ENCODE results near the gene DAPK1.

Gene DAPK1

DNA sequence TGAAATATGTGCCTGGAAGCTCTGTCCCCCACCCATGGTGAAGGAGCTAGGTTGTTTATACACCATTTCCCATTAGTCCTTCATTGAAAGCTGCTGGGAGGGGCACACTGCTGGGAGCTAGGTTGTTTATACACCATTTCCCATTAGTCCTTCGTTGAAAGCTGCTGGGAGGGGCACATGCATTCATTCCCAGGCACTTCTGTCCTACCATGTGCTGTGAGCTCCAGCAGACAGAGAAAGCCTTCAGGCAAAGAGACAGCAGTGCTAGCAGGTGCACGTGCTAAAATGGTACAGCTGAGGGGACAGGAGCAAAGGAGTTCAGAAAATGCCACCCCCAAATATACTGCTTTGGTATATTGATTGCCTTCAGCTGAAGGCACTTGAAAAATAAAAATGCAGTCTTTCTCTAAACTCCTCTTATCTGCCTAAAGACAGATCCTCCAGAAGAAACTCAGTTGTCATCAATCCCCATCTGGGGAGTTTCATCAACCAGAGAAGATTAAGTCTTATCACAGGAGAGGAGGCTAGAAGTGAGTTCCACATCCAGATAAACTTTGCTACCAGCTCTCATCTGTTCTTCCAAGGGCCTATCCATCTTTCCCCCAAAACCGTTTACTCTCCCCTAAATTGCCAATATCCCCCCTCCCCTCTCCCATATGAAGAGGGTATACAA lies 27.7 kb upstream of the DAPK1 start:
- WGBS (ENCODE audit: extremely low coverage, insufficient coverage, insufficient read length) = no CpG with 5 or more reads among the region's 3 CpGs
- no peak for DNase-seq
- Histone ChIP-seq H2AK5ac (ENCODE audit: low read length) (no peak overlapping the region), H3K14ac (ENCODE audit: low read length) (no peak overlapping the region), H3K18ac (ENCODE audit: low read length) (no peak overlapping the region), H2BK12ac (ENCODE audit: low read length) (no peak overlapping the region), H3K23ac (ENCODE audit: low read length) (no peak overlapping the region), H3K4me3 (ENCODE audit: low read depth, low read length) (no peak overlapping the region), H3K27ac (ENCODE audit: low read depth, low read length) (no peak overlapping the region), H2BK120ac (ENCODE audit: insufficient read depth, low read length, poor library complexity) (no peak overlapping the region), H3K36me3 (ENCODE audit: control insufficient read depth in 1 of 2, insufficient read depth in 2 of 2, low read length in 2 of 2) (no peaks in the 10 kb centered on the region), H4K91ac (ENCODE audit: low read depth, low read length) (no peak overlapping the region), H3K27me3 (ENCODE audit: insufficient read depth, low read length) (no peaks in the 10 kb centered on the region), H3K9me3 (ENCODE audit: insufficient read depth, low read depth, low read length) (no peaks in the 10 kb centered on the region), H3K4me2 (ENCODE audit: low read length) (no peak overlapping the region), H3K79me1 (ENCODE audit: low read length) (no peaks in the 10 kb centered on the region), H4K8ac (ENCODE audit: low read depth, low read length) (no peak overlapping the region), H3K4ac (ENCODE audit: low read depth, low read length) (no peak overlapping the region), H4K12ac (ENCODE audit: low read depth, low read length) (no peak overlapping the region), H3K4me1 (ENCODE audit: control insufficient read depth in 1 of 2, insufficient read depth in 2 of 2, low read length in 2 of 2) (peaks cover 3 to 4% of the 10 kb centered on the region in 2 experiments), H3K79me2 (ENCODE audit: control insufficient read depth, insufficient read depth, low read length, poor library complexity) (no peaks in the 10 kb centered on the region), H2BK5ac (ENCODE audit: low read depth, low read length, poor library complexity) (no peak overlapping the region), H3K9ac (ENCODE audit: low read length) (no peak overlapping the region), H2AFZ (ENCODE audit: insufficient read depth, low read length, poor library complexity) (no peak overlapping the region)

GRCh38 chr9:87471746-87472145 lies 25.9 kb upstream of the DAPK1 start:
- Histone ChIP-seq H3K14ac (ENCODE audit: low read length) (no peak overlapping the region), H3K27ac (ENCODE audit: low read depth, low read length) (no peak overlapping the region), H3K18ac (ENCODE audit: low read length) (no peak overlapping the region), H2BK120ac (ENCODE audit: insufficient read depth, low read length, poor library complexity) (no peak overlapping the region), H3K79me1 (ENCODE audit: low read length) (no peaks in the 10 kb centered on the region), H2BK12ac (ENCODE audit: low read length) (no peak overlapping the region), H3K4me2 (ENCODE audit: low read length) (no peak overlapping the region), H2BK5ac (ENCODE audit: low read depth, low read length, poor library complexity) (no peak overlapping the region), H4K8ac (ENCODE audit: low read depth, low read length) (no peak overlapping the region), H2AFZ (ENCODE audit: insufficient read depth, low read length, poor library complexity) (no peak overlapping the region), H2AK5ac (ENCODE audit: low read length) (no peak overlapping the region), H3K36me3 (ENCODE audit: control insufficient read depth in 1 of 2, insufficient read depth in 2 of 2, low read length in 2 of 2) (no peaks in the 10 kb centered on the region), H3K9me3 (ENCODE audit: insufficient read depth, low read depth, low read length) (no peaks in the 10 kb centered on the region), H4K91ac (ENCODE audit: low read depth, low read length) (no peak overlapping the region), H3K79me2 (ENCODE audit: control insufficient read depth, insufficient read depth, low read length, poor library complexity) (no peaks in the 10 kb centered on the region), H3K4ac (ENCODE audit: low read depth, low read length) (no peak overlapping the region), H3K23ac (ENCODE audit: low read length) (no peak overlapping the region), H3K27me3 (ENCODE audit: insufficient read depth, low read length) (no peaks in the 10 kb centered on the region), H4K12ac (ENCODE audit: low read depth, low read length) (no peak overlapping the region), H3K9ac (ENCODE audit: low read length) (no peak overlapping the region), H3K4me1 (ENCODE audit: control insufficient read depth in 1 of 2, insufficient read depth in 2 of 2, low read length in 2 of 2) (peaks cover 0 to 2% of the 10 kb centered on the region in 2 experiments), H3K4me3 (ENCODE audit: low read depth, low read length) (no peak overlapping the region)
- no peak for DNase-seq
- WGBS (ENCODE audit: extremely low coverage, insufficient coverage, insufficient read length) = no CpG with 5 or more reads among the region's 2 CpGs

- H3K14ac ChIP-seq (ENCODE audit: low read length) = no peak overlapping the region
- no peak overlapping the region for H3K27ac ChIP-seq (ENCODE audit: low read depth, low read length)
- no peak overlapping the region for H3K23ac ChIP-seq (ENCODE audit: low read length)
- no peak overlapping the region for H4K8ac ChIP-seq (ENCODE audit: low read depth, low read length)
- H4K12ac ChIP-seq (ENCODE audit: low read depth, low read length) = no peak overlapping the region
- H3K79me2 ChIP-seq (ENCODE audit: control insufficient read depth, insufficient read depth, low read length, poor library complexity) = no peaks in the 10 kb centered on the region
- H3K36me3 ChIP-seq (ENCODE audit: control insufficient read depth in 1 of 2, insufficient read depth in 2 of 2, low read length in 2 of 2) = no peaks in the 10 kb centered on the region
- no peak overlapping the region for H3K18ac ChIP-seq (ENCODE audit: low read length)
- H3K27me3 ChIP-seq (ENCODE audit: insufficient read depth, low read length) = no peaks in the 10 kb centered on the region
- H2AFZ ChIP-seq (ENCODE audit: insufficient read depth, low read length, poor library complexity) = no peak overlapping the region
- H3K9me3 ChIP-seq (ENCODE audit: insufficient read depth, low read depth, low read length) = no peaks in the 10 kb centered on the region
- no peak for DNase-seq
- no peaks in the 10 kb centered on the region for H3K4me1 ChIP-seq (ENCODE audit: control insufficient read depth in 1 of 2, insufficient read depth in 2 of 2, low read length in 2 of 2)
- WGBS (ENCODE audit: extremely low coverage, insufficient coverage, insufficient read length) = no CpG with 5 or more reads among the region's 2 CpGs
- no peak overlapping the region for H3K4ac ChIP-seq (ENCODE audit: low read depth, low read length)
- no peak overlapping the region for H3K9ac ChIP-seq (ENCODE audit: low read length)
- H2BK12ac ChIP-seq (ENCODE audit: low read length) = no peak overlapping the region
- no peak overlapping the region for H2BK5ac ChIP-seq (ENCODE audit: low read depth, low read length, poor library complexity)
- H2BK120ac ChIP-seq (ENCODE audit: insufficient read depth, low read length, poor library complexity) = no peak overlapping the region
- no peak overlapping the region for H3K4me2 ChIP-seq (ENCODE audit: low read length)
- no peak overlapping the region for H2AK5ac ChIP-seq (ENCODE audit: low read length)
- no peaks in the 10 kb centered on the region for H3K79me1 ChIP-seq (ENCODE audit: low read length)
- H4K91ac ChIP-seq (ENCODE audit: low read depth, low read length) = no peak overlapping the region
- H3K4me3 ChIP-seq (ENCODE audit: low read depth, low read length) = no peak overlapping the region
These were observed 22.2 kb upstream of the DAPK1 start for GRCh38 chr9:87475463-87475862.

- no peak overlapping the region for H2BK5ac ChIP-seq (ENCODE audit: low read depth, low read length, poor library complexity)
- H3K4me2 ChIP-seq (ENCODE audit: low read length) = no peak overlapping the region
- H3K9ac ChIP-seq (ENCODE audit: low read length) = no peak overlapping the region
- H3K18ac ChIP-seq (ENCODE audit: low read length) = no peak overlapping the region
- no peak overlapping the region for H4K12ac ChIP-seq (ENCODE audit: low read depth, low read length)
- H3K36me3 ChIP-seq (ENCODE audit: control insufficient read depth in 1 of 2, insufficient read depth in 2 of 2, low read length in 2 of 2) = no peaks in the 10 kb centered on the region
- no peak overlapping the region for H2BK120ac ChIP-seq (ENCODE audit: insufficient read depth, low read length, poor library complexity)
- no peak overlapping the region for H2AK5ac ChIP-seq (ENCODE audit: low read length)
- no peaks in the 10 kb centered on the region for H3K79me1 ChIP-seq (ENCODE audit: low read length)
- DNase-seq = no peak
- H3K27me3 ChIP-seq (ENCODE audit: insufficient read depth, low read length) = no peaks in the 10 kb centered on the region
- H2AFZ ChIP-seq (ENCODE audit: insufficient read depth, low read length, poor library complexity) = no peak overlapping the region
- no peak overlapping the region for H3K4me3 ChIP-seq (ENCODE audit: low read depth, low read length)
- no peak overlapping the region for H2BK12ac ChIP-seq (ENCODE audit: low read length)
- H4K91ac ChIP-seq (ENCODE audit: low read depth, low read length) = no peak overlapping the region
- H3K4me1 ChIP-seq (ENCODE audit: control insufficient read depth in 1 of 2, insufficient read depth in 2 of 2, low read length in 2 of 2) = no peaks in the 10 kb centered on the region
- H3K79me2 ChIP-seq (ENCODE audit: control insufficient read depth, insufficient read depth, low read length, poor library complexity) = no peaks in the 10 kb centered on the region
- no peak overlapping the region for H3K4ac ChIP-seq (ENCODE audit: low read depth, low read length)
- H4K8ac ChIP-seq (ENCODE audit: low read depth, low read length) = no peak overlapping the region
- no peak overlapping the region for H3K14ac ChIP-seq (ENCODE audit: low read length)
- H3K27ac ChIP-seq (ENCODE audit: low read depth, low read length) = no peak overlapping the region
- WGBS (ENCODE audit: extremely low coverage, insufficient coverage, insufficient read length) = no CpG with 5 or more reads among the region's 7 CpGs
- no peak overlapping the region for H3K23ac ChIP-seq (ENCODE audit: low read length)
- H3K9me3 ChIP-seq (ENCODE audit: insufficient read depth, low read depth, low read length) = no peaks in the 10 kb centered on the region
These were observed 19.3 kb upstream of the DAPK1 start for GRCh38 chr9:87478226-87478992.

Measured in trophoblast cell (in vitro differentiated cells and primary cell).